GM18502 (cell line): Measurements from ENCODE around the gene A1CF.
"Not testable (repeated sequence)": the region's sequence is repeated elsewhere in the genome, so short reads cannot be mapped to it uniquely, and the experiment has no call there.

Experiments
- ATAC-seq: cut with Tn5 transposase; IDR thresholded peaks from one replicate; pipeline ENCODE4 v1.9.1; 2021; ENCODE audit warnings: mild to moderate bottlenecking; ENCODE audit not compliant: unreplicated experiment, poor library complexity

The A1CF gene

DNA sequence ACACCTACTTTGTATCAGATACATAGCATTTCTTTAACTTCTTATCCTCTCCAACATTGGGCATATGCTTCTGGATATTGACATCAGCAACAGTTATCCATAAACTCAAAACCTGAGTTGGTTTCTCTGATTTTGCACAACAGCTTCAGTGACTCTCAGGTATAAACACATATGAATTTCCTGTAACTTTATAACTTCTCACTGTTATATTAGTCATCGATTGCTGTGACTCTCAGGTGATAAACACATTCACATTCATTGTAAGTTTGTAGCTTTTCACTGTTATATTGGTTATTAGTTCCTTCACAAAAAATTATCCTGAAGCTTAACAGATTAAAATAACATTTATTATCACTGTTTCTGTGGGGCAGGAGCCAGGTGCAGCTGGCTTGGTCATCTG, 88.7 kb downstream of the A1CF start:
- no peak for ATAC-seq

DNA sequence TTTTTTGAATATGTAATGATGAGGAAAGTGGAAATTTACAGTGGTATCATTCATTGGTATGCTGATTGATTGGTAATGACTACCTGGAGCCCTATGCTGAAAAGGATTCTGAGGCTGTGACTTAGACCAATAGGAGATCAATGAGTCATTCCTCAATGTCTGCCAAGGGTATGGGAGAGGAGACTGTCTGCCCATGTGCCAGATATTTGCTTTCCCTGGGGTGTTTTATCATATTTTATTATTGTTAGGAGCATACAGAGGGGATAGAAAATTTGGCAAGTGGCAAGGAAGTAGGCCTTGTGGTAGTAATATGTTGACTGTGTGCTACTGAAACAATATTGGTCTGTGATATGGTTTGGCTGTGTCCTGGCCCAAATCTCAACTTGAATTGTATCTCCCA, 90.9 kb downstream of the A1CF start:
- no peak for ATAC-seq

DNA sequence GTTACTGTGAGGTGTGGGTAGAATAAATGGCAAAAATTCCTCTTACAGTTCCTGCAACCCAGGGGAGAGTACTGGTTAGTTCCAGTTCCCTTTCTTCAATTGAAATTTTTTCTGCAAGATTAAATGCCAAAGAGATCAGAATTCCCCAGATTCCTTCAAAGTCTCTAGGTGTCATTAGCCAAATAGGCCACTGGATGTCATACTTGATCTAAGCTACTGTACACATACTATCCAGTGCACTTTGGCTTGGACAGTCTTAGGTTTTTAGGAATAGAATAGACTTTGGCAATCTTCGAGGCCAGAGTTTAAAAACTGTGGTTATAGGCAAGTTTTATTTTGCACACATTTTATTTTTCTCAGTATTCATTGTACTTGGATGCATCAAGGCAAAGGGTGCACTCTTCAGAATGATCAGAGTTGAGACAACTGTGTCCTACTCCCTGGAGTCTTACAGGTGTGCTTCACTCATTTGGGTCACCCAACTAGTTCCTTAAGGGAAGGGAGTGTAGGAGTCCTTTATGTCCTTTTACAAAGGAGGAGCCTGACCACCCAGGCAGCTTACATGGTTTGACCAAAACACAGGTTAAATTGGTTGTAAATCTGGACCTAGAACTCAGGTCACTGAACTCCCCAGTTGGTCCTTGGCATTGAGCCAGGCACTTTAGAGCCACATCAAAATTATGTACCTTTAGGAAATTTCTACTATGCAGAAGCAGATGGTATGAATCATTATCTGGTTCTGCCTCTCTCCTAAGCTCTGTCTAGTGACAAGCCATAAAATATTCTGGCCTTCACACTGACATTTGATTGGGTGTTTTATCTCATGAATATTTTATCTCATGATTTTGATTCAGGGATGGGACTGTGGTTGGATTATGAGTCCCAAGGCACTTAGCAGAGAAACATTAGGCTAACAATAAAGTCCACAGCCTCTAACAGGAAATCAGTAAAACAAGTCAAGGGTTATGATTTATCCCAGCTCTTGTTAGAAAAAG, 96.2 kb downstream of the A1CF start:
- no peak for ATAC-seq

DNA sequence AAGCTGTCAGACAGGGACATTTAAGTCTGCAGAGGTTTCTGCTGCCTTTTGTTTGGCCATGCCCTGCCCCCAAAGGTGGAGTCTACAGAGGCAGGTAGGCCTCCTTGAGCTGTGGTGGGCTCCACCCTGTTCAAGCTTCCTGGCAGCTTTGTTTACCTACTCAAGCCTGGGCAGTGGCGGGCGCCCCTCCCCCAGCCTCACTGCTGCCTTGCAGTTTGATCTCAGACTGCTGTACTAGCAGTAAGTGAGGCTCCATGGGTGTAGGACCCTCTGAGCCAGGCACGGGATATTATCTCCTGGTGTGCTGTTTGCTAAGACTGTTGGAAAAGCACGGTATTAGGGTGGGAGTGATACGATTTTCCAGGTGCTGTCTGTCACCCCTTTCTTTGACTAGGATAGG, 97.5 kb downstream of the A1CF start:
- not testable (repeated sequence) for ATAC-seq

DNA sequence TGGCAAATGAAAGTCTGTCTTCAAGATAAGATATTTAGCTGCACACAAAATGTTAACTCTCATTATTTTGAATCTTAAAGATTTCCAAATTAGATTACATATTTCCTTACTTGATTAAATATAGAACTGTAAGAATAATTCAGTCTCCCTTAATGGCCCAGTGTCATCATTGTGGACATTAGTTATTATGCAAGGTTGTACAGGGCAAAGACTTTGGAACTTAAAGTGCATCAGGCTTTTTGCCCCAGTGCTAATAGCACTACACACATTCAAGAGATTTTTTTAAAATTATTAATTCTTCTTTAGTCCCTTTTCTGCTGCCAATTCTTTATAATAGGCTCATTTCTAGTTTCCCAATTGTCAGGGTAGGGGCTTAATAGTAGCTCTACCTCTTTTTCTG, 103.4 kb downstream of the A1CF start:
- not testable (repeated sequence) for ATAC-seq

DNA sequence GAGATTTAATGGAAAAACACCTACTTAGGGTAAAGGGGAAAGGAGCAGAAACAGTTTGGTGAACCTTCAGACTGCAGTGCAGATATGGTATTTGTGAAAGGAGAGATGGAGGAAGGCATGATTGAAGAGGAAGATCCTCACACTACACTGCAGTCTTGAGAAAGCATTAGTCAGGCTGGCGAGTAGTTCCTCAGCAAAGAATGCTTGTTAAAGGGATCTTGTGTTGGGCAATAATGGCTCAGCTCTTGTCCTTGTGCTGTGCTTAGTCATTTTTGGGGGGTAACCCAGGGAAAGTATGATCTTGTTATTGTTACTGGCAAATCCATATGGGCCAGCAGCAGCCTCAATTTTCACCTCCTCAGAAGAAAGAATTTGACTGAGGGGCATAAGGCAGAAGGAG, 105.4 kb downstream of the A1CF start:
- ATAC-seq: not testable (repeated sequence)

DNA sequence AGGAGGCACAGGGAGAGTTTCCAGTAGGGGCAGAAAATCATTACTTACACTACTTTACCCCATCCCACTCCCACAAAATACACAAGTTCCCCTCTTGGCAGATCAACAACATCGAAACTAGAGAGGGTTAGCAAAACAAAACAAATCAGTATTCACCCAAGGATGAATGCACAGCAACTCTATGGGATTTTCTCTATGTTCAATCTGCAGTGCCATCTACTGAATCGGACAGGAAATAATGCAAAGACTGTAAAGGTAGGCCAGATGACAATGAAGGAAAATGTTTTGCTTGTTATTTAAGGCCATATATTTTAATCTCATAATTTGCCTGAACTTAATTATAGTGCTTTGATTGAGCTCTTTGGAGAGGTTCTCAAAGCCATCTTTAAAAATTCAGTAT, 110.6 kb downstream of the A1CF start:
- ATAC-seq: not testable (repeated sequence)

DNA sequence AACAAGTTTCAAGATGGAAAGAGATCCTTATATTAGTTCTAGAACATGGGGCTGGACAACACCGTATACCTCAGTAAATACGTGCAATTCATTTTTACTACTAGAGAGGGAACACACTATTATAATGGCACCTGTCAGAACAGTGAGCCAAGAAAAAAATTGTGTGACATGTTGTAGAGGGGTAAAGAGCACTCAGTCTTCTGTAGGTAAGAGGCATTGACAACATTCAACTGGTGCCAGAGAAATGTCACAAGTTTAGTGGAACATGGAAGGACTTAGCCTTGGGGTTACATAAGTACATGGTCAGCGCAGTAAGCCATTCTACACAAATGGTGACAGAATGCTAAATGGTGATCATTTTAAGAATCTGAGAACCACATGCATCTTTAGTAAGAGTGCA, 113.4 kb downstream of the A1CF start:
- not testable (repeated sequence) for ATAC-seq

DNA sequence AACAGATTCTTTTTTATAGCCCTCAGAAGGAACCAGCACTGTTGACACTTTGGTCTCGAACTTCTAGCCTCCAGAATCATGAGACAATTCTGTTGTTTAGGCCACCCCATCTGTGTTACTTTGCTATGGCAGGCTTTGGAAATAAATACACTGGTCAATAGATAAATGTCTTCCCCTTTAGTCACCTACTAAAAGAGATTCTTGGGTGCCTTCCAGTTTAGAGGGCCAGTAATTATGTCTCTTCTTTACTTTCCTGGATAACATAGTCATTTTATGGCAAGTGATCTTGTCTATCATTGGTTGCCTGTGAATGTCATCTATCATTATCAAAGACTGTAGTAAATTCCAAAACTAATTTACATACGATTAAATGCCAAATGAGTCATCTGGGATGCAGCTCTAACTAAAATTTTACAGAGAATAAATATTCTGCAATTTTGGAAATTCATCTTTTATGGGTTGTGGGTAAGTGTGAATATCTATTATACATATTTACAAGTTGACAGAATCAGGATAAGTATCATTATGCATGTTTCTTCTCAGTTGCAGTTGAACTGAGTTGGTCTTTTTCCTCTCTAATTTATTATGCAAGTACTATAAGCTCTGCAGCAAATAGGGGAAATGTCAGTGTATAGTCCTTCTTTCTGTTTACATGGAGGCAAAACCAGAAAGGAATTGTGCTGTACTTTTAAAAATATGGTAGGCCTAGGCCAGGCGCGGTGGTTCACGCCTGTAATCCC, 118.5 kb downstream of the A1CF start:
- not testable (repeated sequence) for ATAC-seq
